GM12878 (cell line): ENCODE results near the gene TNNT1. TPM values are rescaled to one million over a fixed set of nuclear protein-coding genes. Genes with fewer than 3 reads are reported as not detected.

ENCODE experiments used
- ATAC-seq: fragments of 200-7000 bp; cut with Tn5 transposase; 3 replicates; pipeline ENCODE4 v1.9.1; 2020; ENCODE audit warnings: mild to moderate bottlenecking, moderate library complexity
- BruUV-seq: library from RNA; stranded (reverse); fragments of 400-500 nt; replicated peaks from 2 replicates; lab custom pipeline; 2021; lab: Mats Ljungman, UMichigan
- CTCF ChIA-PET: fragments of 300-600 bp; sonication (Branson Sonifier 250); formaldehyde crosslinking; extraction: SDS; loops from one replicate; lab custom pipeline; 2021; ENCODE audit warnings: inconsistent platforms; lab: Yijun Ruan, JAX
- POLR2A ChIA-PET: fragments of 350-600 bp; formaldehyde crosslinking; extraction: SDS; loops from one replicate; lab custom pipeline; 2021; ENCODE audit warnings: inconsistent platforms; lab: Charles Lee
- RAD21 ChIA-PET: fragments of 300-600 bp; sonication (Branson Sonifier 250); formaldehyde crosslinking; loops from one replicate; lab custom pipeline; 2023; ENCODE audit warnings: antibody characterized with exemption; ENCODE audit not compliant: unreplicated experiment; lab: Charles Lee
- SMC1A ChIA-PET: fragments of 300-600 bp; sonication (Branson Sonifier 250); formaldehyde crosslinking; loops from one replicate; lab custom pipeline; 2023; ENCODE audit not compliant: unreplicated experiment, uncharacterized antibody; lab: Charles Lee
- DNase-seq: peaks from one replicate; pipeline ENCODE4 v3.0.0-alpha.2; 2011; ENCODE audit warnings: low read depth, low spot score
- FAIRE-seq: peaks from 3 replicates; lab custom pipeline; 2011; peaks lifted over from hg19 to GRCh38; lab: Jason Lieb, UNC
- H2AFZ ChIP-seq: 2 replicates; pipeline ENCODE4 v1.6.0; 2011; ENCODE audit warnings: low read depth, low read length, control low read depth; ENCODE audit not compliant: control insufficient read depth
- H3K27ac ChIP-seq: 2 replicates; pipeline ENCODE4 v1.5.1; 2011; ENCODE audit warnings: control low read depth; ENCODE audit not compliant: control insufficient read depth, insufficient read depth
- H3K27me3 ChIP-seq, 2 experiments: replicated peaks in 1 of 2; 2 replicates each; pipeline versions ENCODE4 v1.6.0 to v1.6.1; 2011; ENCODE audit warnings: low read length in 1 of 2; ENCODE audit not compliant: control insufficient read depth in 2 of 2, insufficient read depth in 2 of 2
- H3K36me3 ChIP-seq, 2 experiments: 2 replicates each; pipeline ENCODE4 v1.5.1; 2011; ENCODE audit warnings: low read length in 1 of 2; ENCODE audit not compliant: control insufficient read depth in 2 of 2, insufficient read depth in 2 of 2
- H3K4me1 ChIP-seq: 2 replicates; pipeline ENCODE4 v1.6.1; 2011; ENCODE audit warnings: mild to moderate bottlenecking, low read length, moderate library complexity, mixed read lengths; ENCODE audit not compliant: control insufficient read depth, insufficient read depth
- H3K4me2 ChIP-seq: 2 replicates; pipeline ENCODE4 v1.6.0; 2011; ENCODE audit warnings: control low read depth; ENCODE audit not compliant: control insufficient read depth, insufficient read depth
- H3K4me3 ChIP-seq: fragments of 200-600 bp; sonication (generic); 2 replicates; pipeline ENCODE4 v1.5.1; 2016
- H3K79me2 ChIP-seq: 2 replicates; pipeline ENCODE4 v1.6.0; 2011; ENCODE audit warnings: low read length; ENCODE audit not compliant: control insufficient read depth, insufficient read depth
- H3K9ac ChIP-seq: 2 replicates; pipeline ENCODE4 v1.8.0; 2011; ENCODE audit warnings: low read length, control low read depth, mixed read lengths; ENCODE audit not compliant: control insufficient read depth, insufficient read depth
- H3K9me3 ChIP-seq: replicated peaks from 3 replicates; pipeline ENCODE4 v1.5.1; 2011; ENCODE audit warnings: mild to moderate bottlenecking, low read length; ENCODE audit not compliant: control insufficient read depth, insufficient read depth
- H4K20me1 ChIP-seq: 2 replicates; pipeline ENCODE4 v1.6.0; 2011; ENCODE audit not compliant: control insufficient read depth, insufficient read depth
- BACH1 ChIP-seq: fragments of 450-650 bp; IDR thresholded peaks from 2 replicates; pipeline ENCODE4 v1.6.1; 2017; ENCODE audit warnings: mild to moderate bottlenecking, borderline replicate concordance
- CTCF ChIP-seq, 3 experiments: IDR thresholded peaks in 2 of 3; conservative IDR thresholded peaks in 1 of 3; 2 replicates each; pipeline ENCODE4 v1.5.1; 2011; ENCODE audit warnings: low read depth in 3 of 3, low read length in 3 of 3, mild to moderate bottlenecking in 3 of 3, control low read depth in 2 of 3, moderate library complexity in 2 of 3, inconsistent platforms in 1 of 3, mixed read lengths in 1 of 3; ENCODE audit not compliant: control insufficient read depth in 2 of 3, insufficient read depth in 1 of 3; ENCODE audit errors: extremely low read depth in 1 of 3
- ESRRA ChIP-seq: IDR thresholded peaks from 2 replicates; pipeline ENCODE4 v1.6.1; 2012; ENCODE audit warnings: mild to moderate bottlenecking, low read length, improper control_type of control experiment
- NFYA ChIP-seq: IDR thresholded peaks from 2 replicates; pipeline ENCODE4 v1.6.1; 2011; ENCODE audit warnings: low read depth, mild to moderate bottlenecking, low read length, improper control_type of control experiment, borderline replicate concordance
- PML ChIP-seq: IDR thresholded peaks from 2 replicates; pipeline ENCODE4 v1.6.1; 2012; ENCODE audit warnings: low read length, inconsistent platforms
- POLR2AphosphoS5 ChIP-seq: IDR thresholded peaks from 2 replicates; pipeline ENCODE4 v1.6.1; 2011; ENCODE audit warnings: mild to moderate bottlenecking, low read length, inconsistent platforms
- TARDBP ChIP-seq: IDR thresholded peaks from 2 replicates; pipeline ENCODE4 v1.6.1; 2016; ENCODE audit warnings: borderline replicate concordance
- ZNF207 ChIP-seq: fragments of 450-650 bp; IDR thresholded peaks from 2 replicates; pipeline ENCODE4 v1.6.1; 2014; ENCODE audit warnings: antibody characterized with exemption, mild to moderate bottlenecking, borderline replicate concordance
- ZNF24 ChIP-seq: fragments of 450-650 bp; IDR thresholded peaks from 2 replicates; pipeline ENCODE4 v1.6.1; 2017; ENCODE audit warnings: antibody characterized with exemption, mild to moderate bottlenecking
- ZNF622 ChIP-seq: fragments of 450-650 bp; IDR thresholded peaks from 2 replicates; pipeline ENCODE4 v1.6.1; 2017; ENCODE audit warnings: mild to moderate bottlenecking, inconsistent platforms
- WGBS: methylation state at CpG from one replicate; pipeline ENCODE4 v1.1.6; 2016; ENCODE audit warnings: low lambda C conversion rate; ENCODE audit not compliant: insufficient replicate concordance, insufficient coverage; ENCODE audit errors: missing lambda C conversion rate; 5-methylcytosine and 5-hydroxymethylcytosine counted together
- in situ Hi-C: fragments of 300-500 bp; cut with MboI; formaldehyde crosslinking; loops from 9 replicates; pipeline ENCODE4 v1.14.3; 2018; ENCODE audit warnings: mixed read lengths
- intact Hi-C: fragments of 100-400 bp; cut with micrococcal nuclease; formaldehyde crosslinking; loops from one replicate; pipeline ENCODE4 v1.14.2; 2022; ENCODE audit not compliant: unreplicated experiment
- polyA plus RNA-seq, 11 experiments: library from polyadenylated mRNA; depleted of rRNA in 4 of 11; unstranded in 6 of 11; stranded (reverse) in 5 of 11; fragments of >200 nt; fragmentation: Nextera tagmentation in 4 of 11; fragmentation: Illumina TruSeq in 1 of 11; extraction: Ambion mirVana in 4 of 11; extraction: Trizol in 1 of 11; gene quantifications; 1 replicate in 1 of 11; 2 replicates in 10 of 11; pipeline versions ENCODE4 v1.2.1 to v1.2.3, GENCODE V29; 2011 to 2016; ENCODE audit warnings: inconsistent platforms in 2 of 11, missing spikeins in 2 of 11, low read depth in 1 of 11
- total RNA-seq, 4 experiments: library from RNA; depleted of rRNA in 3 of 4; stranded (reverse); fragments of >200 nt in 3 of 4; fragmentation: Illumina TruSeq in 1 of 4; extraction: Trizol in 1 of 4; gene quantifications; 2 replicates each; pipeline versions ENCODE4 v1.2.1 to v1.2.3, GENCODE V29; 2013 to 2021

The TNNT1 gene
- total and polyA plus RNA-seq, 10 of the 15 experiments (the other 5 are each of a cell fraction or from before 2014, with no cell fraction given) = 0.26 to 0.62 (median 0.37) TPM; not detected in 7

GRCh38 chr19:55158848-55159749, 10.1 kb upstream of the TNNT1 start:
- CTCF ChIA-PET = interaction anchor here (0.6 to 2.8 kb wide), 11 partner anchors 8 to 302 kb away, joined by 3 to 23 read pairs (median 8); partner anchors contain the start of gene ISOC2
- H3K9me3 ChIP-seq = no peaks in the 10 kb centered on the region; the same call in 2 of the 3 replicates
- no peak overlapping the region for H3K4me3 ChIP-seq
- H3K27ac ChIP-seq = no peak overlapping the region
- no peaks in the 10 kb centered on the region for H3K36me3 ChIP-seq
- no peak overlapping the region for H2AFZ ChIP-seq
- H3K4me1 ChIP-seq = no peaks in the 10 kb centered on the region
- H4K20me1 ChIP-seq = no peaks in the 10 kb centered on the region
- RAD21 ChIA-PET = interaction anchor here (0.6 to 2.3 kb wide), 6 partner anchors 14 to 116 kb away, joined by 3 to 14 read pairs (median 3); no protein-coding TSS in a partner anchor
- POLR2A ChIA-PET = interaction anchor here (0.6 kb wide), 1 partner anchor 8 kb away, joined by 5 read pairs; no protein-coding TSS in a partner anchor
- SMC1A ChIA-PET = no interaction called here
- ATAC-seq = no peak
- TF ChIP-seq BACH1 (no peak), ZNF207 (no peak), ESRRA (no peak), ZNF622 (no peak), NFYA (no peak), PML (no peak), ZNF24 (no peak), TARDBP (no peak), CTCF (IDR thresholded peaks at IDR 0.05 in 2 of 3, conservative IDR thresholded peaks at IDR 0.05 in 1 of 3; ENCODE audit: control insufficient read depth in 2 of 3, extremely low read depth in 1 of 3, insufficient read depth in 1 of 3, low read depth in 3 of 3, low read length in 3 of 3) (no peak), POLR2AphosphoS5 (no peak)
- no peak overlapping the region for H3K9ac ChIP-seq
- H3K27me3 ChIP-seq = no peaks in the 10 kb centered on the region; a peak in 1 of 4 replicates
- H3K4me2 ChIP-seq = no peak overlapping the region
- no TSS peak for BruUV-seq
- WGBS = 27% methylated on average over 18 of the region's 18 CpGs
- intact Hi-C loops = no loop called here
- no peaks in the 10 kb centered on the region for H3K79me2 ChIP-seq
- no peak for DNase-seq
- FAIRE-seq = no peak
- in situ Hi-C loops = no loop called here
